GM12891 (cell line): ENCODE results near the gene WDR46.
"Not testable (repeated sequence)": the region's sequence is repeated elsewhere in the genome, so short reads cannot be mapped to it uniquely, and the experiment has no call there.

Source experiments
- DNase-seq: peaks from one replicate; pipeline ENCODE4 v3.0.0; 2011; ENCODE audit warnings: low spot score; ENCODE audit not compliant: insufficient read length
- FAIRE-seq: peaks from 2 replicates; lab custom pipeline; 2011; peaks lifted over from hg19 to GRCh38; lab: Jason Lieb, UNC
- PAX5 ChIP-seq: IDR thresholded peaks from 2 replicates; pipeline ENCODE4 v1.6.1; 2011; ENCODE audit warnings: low read length, moderate library complexity, mild to moderate bottlenecking; ENCODE audit not compliant: insufficient read depth, severe bottlenecking
- POLR2A ChIP-seq: IDR thresholded peaks from 2 replicates; pipeline ENCODE4 v1.6.1; 2011; ENCODE audit warnings: low read depth, low read length, control low read depth
- POLR2AphosphoS5 ChIP-seq: IDR thresholded peaks from 2 replicates; pipeline ENCODE4 v1.6.1; 2011; ENCODE audit warnings: low read depth, low read length, control low read depth
- POU2F2 ChIP-seq: IDR thresholded peaks from 2 replicates; pipeline ENCODE4 v1.6.1; 2011; ENCODE audit warnings: low read depth, mild to moderate bottlenecking, control low read depth, low read length, moderate library complexity
- SPI1 ChIP-seq: IDR thresholded peaks from 2 replicates; pipeline ENCODE4 v1.6.1; 2011; ENCODE audit warnings: low read depth, low read length, control low read depth
- TAF1 ChIP-seq: IDR thresholded peaks from 2 replicates; pipeline ENCODE4 v1.6.1; 2011; ENCODE audit warnings: low read depth, low read length, control low read depth

Gene WDR46

GRCh38 chr6:33271468-33272274 lies 17.4 kb downstream of the WDR46 start, which contains the start of the genes RPS18 and VPS52:
Gene RPS18, plus strand, starts transcription at chr6:33272075. Its CDS starts 45 bp downstream, at chr6:33272120.
Gene VPS52, minus strand, starts transcription at chr6:33271876. Its CDS starts 201 bp downstream, at chr6:33271675.
- FAIRE-seq, result peak; percentile 96
- no peak for TF ChIP-seq PAX5
- peak; percentile 100 for TF ChIP-seq POLR2AphosphoS5
- TF ChIP-seq POLR2A, result peak; percentile 100
- peak; percentile 96 for TF ChIP-seq POU2F2
- peak; percentile 99 for TF ChIP-seq TAF1
- TF ChIP-seq SPI1, result peak; percentile 68

GRCh38 chr6:33271117-33271467 lies 17.9 kb downstream of the WDR46 start:
- no peak for DNase-seq
- FAIRE-seq, result peak; percentile 59
- TF ChIP-seq POU2F2 (no peak), TAF1 (no peak)

More at GRCh38 chr6:33271468-33272274, 17.4 kb downstream of the WDR46 start, which contains the start of the genes RPS18 and VPS52:
- peak; percentile 66 for DNase-seq

- DNase-seq (no peak), FAIRE-seq (no peak)
- TF ChIP-seq PAX5, result no peak
- no peak for TF ChIP-seq TAF1
- 0 out of 2 replicates have a peak, but pooled peaks have one; percentile 38 for TF ChIP-seq POLR2AphosphoS5
- TF ChIP-seq POU2F2, result no peak
- no peak for TF ChIP-seq POLR2A
- no peak for TF ChIP-seq SPI1
Measured at GRCh38 chr6:33264015-33264414, 25.0 kb downstream of the WDR46 start.

- not testable (repeated sequence) for FAIRE-seq, DNase-seq
Measured at GRCh38 chr6:33262490-33262889, 26.5 kb downstream of the WDR46 start.

GRCh38 chr6:33259032-33259431 lies 30.0 kb downstream of the WDR46 start:
- no peak for FAIRE-seq
- TF ChIP-seq SPI1 (no peak), TAF1 (no peak), POLR2AphosphoS5 (no peak), PAX5 (no peak), POU2F2 (no peak), POLR2A (no peak)
- DNase-seq, result no peak

GRCh38 chr6:33254591-33254990 lies 34.4 kb downstream of the WDR46 start:
- no peak for FAIRE-seq
- no peak for TF ChIP-seq POLR2AphosphoS5

GRCh38 chr6:33252759-33253158 lies 36.3 kb downstream of the WDR46 start:
- TF ChIP-seq TAF1 (no peak), POLR2AphosphoS5 (no peak), PAX5 (no peak), POLR2A (no peak), POU2F2 (no peak)

More at GRCh38 chr6:33254591-33254990, 34.4 kb downstream of the WDR46 start:
- DNase-seq, result no peak

GRCh38 chr6:33251395-33252012 lies 37.5 kb downstream of the WDR46 start:
- FAIRE-seq, result no peak
- no peak for TF ChIP-seq POU2F2
- TF ChIP-seq POLR2AphosphoS5, result no peak
- no peak for TF ChIP-seq TAF1
- TF ChIP-seq PAX5, result no peak
- no peak for TF ChIP-seq POLR2A
- TF ChIP-seq SPI1, result no peak
- no peak for DNase-seq

More at GRCh38 chr6:33252759-33253158, 36.3 kb downstream of the WDR46 start:
- DNase-seq, result no peak
- FAIRE-seq, result no peak

GRCh38 chr6:33250731-33251130 lies 38.3 kb downstream of the WDR46 start:
- no peak for FAIRE-seq
- no peak for DNase-seq
- no peak for TF ChIP-seq TAF1
- TF ChIP-seq POU2F2, result no peak
- no peak for TF ChIP-seq SPI1
- TF ChIP-seq POLR2AphosphoS5, result no peak

- no peak for DNase-seq
- FAIRE-seq, result no peak
Measured at GRCh38 chr6:33249732-33250630, 39.1 kb downstream of the WDR46 start.

More at GRCh38 chr6:33249732-33250630, 39.1 kb downstream of the WDR46 start:
- TF ChIP-seq TAF1 (no peak), POLR2AphosphoS5 (no peak), POLR2A (no peak), POU2F2 (no peak), PAX5 (no peak), SPI1 (no peak)
